HG03354 (cell line): ENCODE results near the gene ZNF132.
A peak's percentile ranks its signal among the peaks of the same experiment; 100 is the strongest.
"Not testable (repeated sequence)": the region's sequence is repeated elsewhere in the genome, so short reads cannot be mapped to it uniquely, and the experiment has no call there.

Source experiments
- ATAC-seq: cut with Tn5 transposase; IDR thresholded peaks from one replicate; pipeline ENCODE4 v1.9.1; 2021; ENCODE audit warnings: mild to moderate bottlenecking; ENCODE audit not compliant: unreplicated experiment, poor library complexity, severe bottlenecking

Gene ZNF132

DNA sequence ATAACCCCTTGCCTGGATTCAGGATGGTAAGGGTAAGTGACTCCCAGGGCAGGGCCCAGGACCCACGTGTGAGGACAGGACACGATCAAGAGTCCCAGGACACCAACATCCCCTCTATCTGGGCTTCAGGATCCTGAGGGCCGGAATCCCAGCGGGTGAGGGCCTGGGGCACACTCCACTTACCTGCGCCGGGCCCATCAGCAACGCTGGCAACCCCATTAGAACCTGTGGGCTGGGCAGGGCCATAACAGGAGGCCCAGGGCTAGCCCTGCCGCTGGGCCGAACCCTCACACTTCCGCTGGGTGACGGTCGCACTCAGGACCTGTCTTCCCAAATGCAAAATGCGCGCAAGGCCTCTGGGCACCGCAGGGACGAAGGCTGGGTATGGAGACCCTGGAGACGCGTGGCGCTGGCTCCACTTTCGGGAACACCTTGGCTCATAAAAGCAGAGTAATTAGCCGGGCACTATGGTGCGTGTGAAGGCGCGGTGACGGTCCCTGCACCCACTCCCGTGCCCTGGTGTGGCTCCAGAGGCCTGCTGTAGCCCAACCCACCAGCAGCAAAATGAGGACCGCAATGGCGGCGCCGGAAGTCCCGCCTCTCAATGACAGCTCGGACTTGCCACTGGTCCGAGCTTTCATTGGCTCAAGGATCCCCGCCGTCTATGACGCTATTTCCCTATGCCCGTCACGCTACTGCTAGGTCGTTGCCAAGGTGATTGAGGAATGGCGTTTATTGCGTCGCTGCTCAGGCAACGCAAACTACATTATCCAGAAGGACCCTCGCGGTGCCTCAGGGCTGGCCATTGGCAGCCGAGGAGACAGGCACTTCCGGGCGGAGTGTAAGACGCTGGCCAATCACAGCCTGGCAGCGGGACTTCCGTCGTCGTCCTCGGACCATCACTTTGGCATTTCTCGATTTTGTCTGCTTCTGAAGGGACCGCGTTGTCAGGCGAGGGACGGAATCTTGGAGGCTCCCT, at the start of gene ZNF132:
Gene ZNF132 (minus strand): TSS at position 578 of the 979 bp plus-strand sequence. CDS start 332 bp downstream, at position 246.
- peak; percentile 97 for ATAC-seq

DNA sequence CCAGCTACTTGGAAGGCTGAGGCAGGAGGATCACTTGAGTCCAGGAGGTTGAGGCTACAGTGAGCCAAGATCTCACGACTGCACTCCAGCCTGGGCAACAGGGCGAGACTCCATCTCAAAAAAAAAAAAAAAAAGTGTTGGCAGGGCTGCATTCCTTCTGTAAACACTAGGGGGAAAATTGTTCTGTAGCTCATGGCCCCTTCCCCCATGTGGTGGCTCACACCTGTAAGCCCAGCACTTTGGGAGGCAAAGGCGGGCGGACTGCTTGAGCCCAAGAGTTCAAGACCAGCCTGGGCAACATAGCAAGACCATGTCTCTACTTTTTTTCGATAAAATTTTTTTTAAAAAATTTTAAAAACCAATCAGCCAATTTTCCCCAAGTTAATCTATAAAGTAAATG, 44.4 kb upstream of the ZNF132 start:
- not testable (repeated sequence) for ATAC-seq

DNA sequence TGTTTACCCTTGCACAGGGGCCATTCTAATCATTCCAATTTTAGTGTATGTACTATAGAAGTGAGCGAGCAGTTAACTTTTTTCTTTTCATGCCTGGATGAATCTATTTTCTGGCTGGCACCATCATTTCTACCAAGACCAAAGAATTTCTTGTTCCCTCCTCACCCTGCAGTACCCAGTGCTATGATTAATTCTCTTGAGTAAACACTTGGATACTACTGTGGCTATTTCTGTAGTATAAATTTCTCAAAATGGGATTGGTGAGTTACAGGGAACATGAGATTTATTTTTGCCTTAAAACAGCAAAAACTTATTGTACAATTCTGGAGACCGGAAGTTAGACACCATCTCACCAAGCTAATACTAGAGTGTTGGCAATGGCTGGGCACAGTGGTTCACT, 43.8 kb upstream of the ZNF132 start:
- no peak for ATAC-seq

DNA sequence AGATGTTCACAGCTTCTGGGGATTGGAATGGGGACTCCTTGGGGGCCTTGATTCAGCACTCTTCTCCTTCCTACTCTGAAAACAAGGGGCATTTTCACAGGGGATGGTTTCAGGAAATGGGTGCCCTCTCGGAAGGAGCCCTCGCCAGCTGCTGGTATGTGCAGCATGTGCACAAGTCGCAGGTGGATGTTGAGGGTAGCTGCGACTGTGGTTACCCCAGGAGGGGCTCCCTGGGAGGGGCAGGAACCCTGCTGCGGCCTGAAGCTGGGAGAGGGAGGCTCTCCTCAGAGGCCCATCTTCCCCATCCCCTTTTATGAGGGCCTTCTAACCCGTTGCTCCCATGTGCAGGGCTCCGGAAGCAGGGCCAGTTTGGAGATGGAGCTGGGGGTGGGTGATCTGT, 42.4 kb upstream of the ZNF132 start:
- no peak for ATAC-seq

DNA sequence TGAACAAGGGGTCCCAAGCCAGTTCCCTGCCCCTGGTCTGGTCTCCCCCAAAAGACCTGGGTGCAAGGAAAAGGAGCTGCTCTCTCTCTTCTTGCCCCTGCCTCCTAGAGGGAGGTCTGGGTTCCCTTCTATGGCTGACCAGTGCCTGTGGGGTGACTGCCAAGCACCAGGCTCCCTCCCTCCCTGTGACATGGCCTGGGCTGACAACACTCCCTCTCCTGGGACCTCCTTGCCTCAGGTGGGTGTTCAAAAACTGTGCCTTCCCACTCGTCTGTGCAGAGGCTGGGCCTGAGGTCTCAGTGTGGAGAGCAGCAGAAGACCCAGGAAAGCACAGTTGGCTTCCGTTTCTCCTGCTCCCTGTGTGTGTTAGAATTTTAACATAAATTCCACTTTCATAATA, 40.9 kb upstream of the ZNF132 start:
- ATAC-seq, result no peak

DNA sequence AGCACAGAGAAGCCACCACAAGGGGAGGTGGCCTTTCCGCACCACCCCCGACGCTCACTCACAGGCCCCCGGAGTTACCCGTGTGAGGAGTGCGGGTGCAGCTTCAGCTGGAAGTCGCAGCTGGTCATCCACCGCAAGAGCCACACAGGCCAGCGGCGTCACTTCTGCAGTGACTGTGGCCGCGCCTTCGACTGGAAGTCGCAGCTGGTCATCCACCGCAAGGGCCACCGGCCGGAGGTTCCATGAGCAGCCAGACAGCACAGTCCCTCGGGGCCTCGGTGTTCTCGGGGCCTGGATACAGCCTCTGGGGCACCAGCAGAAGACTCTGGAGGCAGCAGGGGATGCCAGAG, 40.5 kb upstream of the ZNF132 start:
- no peak for ATAC-seq

DNA sequence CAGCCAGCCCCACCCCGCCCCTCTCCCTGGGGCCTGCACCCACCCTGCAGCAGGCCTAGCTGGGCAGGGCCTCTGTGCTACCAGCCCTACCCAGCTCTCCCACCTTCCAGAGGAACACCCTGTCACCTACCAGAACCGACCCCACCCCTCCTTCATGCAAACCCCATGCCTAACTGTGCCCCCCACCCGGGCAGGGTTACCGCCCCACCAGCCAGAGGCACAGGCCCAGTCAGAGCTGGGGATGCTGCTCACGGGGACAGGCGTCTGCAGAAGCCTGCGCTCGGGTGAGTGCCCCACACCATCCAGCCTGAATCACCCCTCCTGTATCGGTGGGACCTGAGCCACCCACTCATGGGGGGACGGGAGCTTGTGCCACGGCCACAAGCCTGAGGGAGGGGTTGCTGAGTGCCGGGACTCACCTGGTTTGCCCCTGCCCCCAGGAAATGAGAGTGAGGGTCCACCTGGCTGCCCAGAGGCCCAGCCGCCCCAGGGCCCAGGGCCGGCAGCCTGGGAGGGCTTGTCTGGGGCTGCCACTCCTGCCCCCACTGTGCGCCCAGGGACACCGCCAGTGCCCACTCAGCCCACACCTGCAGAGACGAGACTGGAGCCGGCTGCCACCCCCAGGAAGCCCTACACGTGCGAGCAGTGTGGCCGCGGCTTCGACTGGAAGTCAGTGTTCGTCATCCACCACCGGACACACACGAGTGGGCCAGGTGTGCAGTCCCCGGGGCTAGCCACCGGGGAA, 40.0 kb upstream of the ZNF132 start:
- no peak for ATAC-seq

DNA sequence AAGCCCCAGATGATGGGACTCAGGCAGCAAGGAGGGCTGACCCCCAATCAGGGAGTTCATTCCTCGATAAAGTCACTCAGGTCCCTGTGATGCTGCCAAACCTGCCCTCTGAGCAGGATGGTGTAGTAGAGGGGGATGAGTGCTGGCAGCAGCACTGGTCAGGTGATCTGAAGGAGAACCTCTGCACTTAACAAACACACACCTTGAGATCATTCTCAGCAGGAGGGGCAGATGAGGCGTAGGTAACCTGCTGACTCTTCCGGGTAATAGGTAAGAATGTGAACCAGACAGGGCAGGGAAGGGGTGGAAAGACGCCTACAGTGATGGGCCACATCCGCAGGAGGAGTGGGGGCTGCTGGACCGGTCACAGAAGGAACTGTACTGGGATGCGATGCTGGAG, 39.4 kb upstream of the ZNF132 start:
- no peak for ATAC-seq

DNA sequence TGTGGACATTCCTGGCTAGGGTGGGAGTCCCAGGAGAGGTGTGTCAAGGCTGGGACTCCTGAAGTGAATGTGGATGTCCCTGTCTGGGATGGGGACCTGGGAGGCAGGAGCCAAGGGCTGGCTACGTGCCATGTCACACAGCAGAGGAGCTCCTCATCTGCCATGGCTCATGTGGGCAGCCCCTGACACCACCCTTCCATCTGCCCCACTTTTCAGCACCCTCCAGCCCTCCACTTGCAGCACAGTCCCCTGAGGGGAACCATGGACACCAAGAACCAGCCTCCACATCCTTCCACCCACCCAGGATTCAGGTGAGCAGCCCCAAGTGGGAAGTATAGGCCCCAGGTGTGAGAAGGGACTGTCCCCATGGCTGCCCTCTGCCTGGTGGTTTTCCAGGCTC, 37.9 kb upstream of the ZNF132 start:
- ATAC-seq, result no peak

DNA sequence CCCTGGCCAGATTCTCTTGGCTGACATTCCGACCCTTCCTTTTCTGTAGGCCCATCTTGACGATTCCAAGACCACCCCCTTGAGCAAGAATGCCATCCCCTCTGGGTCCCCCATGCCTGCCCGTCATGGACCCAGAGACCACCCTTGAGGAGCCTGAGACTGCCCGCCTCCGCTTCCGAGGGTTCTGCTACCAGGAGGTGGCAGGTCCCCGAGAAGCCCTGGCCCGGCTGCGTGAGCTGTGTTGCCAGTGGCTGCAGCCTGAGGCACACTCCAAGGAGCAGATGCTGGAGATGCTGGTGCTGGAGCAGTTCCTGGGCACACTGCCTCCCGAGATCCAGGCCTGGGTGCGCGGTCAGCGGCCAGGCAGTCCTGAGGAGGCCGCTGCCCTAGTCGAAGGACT, 37.2 kb upstream of the ZNF132 start:
- ATAC-seq, result no peak

DNA sequence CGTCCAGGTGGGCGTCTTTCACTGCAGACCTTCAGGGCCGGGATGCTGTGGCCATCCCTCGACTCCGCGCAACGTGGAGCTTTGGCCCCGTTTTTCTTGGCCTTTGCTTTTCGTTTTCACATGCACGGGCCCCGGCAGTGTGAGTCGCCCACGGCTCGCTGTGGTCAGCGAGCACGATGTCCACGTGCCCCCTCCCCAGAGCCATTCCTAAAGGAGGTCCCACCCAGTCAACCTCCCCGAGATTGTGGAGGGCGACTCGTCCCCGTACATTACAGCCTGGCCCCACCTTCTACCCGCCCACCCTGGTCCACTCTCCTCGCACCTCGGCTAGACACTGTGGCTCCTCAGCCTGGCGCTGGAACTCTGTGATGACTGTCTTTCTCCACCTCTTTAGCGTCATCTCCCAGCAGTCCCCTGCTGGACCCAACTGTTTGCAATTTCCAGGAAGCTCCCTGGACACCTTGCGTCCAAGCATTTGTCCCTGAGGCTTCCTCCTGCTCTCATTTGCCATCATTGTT, 36.6 kb upstream of the ZNF132 start:
- no peak for ATAC-seq

DNA sequence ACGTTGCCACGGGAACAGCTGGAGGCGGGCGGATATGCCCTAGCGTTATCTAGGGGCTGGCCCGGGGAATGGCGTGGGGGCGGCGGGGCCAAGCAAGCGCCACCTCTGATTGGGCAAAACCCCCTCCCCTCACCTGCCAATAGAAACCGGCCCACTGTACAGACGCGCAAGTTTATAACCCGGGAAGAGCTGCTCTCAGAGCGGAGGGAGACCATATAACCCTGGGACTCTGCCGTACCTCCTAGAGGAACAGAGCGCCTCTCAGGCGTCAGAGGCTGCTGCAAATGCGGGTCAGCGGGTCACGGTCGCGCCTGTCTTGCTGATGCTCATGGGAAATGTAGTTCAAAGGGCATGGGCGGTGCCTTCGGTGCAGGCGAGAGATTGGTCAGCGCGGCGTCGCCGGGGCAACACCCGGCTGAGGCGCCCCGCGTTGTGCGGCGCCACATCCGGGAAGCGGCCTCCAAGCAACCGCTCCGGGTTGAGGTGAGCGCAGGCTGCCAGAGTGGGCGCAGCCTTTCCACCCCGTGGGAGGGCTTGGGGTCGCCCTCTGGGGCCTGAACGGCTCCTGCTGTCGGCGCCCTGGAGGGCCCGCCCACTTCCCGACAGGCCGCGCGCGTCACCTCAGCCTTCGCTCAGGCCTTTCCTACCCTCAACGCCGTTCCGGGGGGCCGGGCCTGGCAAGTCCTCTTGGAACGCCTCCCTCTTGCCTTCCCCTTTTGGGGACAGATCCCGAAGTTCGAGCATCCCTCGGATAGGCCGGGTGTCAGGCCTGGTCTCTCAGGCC, 36.0 kb upstream of the ZNF132 start, which contains the start of gene ZNF446:
Gene ZNF446 (plus strand): TSS at position 639 of the 784 bp plus-strand sequence. CDS start 867 bp downstream, outside the sequence.
- ATAC-seq, result peak; percentile 86

DNA sequence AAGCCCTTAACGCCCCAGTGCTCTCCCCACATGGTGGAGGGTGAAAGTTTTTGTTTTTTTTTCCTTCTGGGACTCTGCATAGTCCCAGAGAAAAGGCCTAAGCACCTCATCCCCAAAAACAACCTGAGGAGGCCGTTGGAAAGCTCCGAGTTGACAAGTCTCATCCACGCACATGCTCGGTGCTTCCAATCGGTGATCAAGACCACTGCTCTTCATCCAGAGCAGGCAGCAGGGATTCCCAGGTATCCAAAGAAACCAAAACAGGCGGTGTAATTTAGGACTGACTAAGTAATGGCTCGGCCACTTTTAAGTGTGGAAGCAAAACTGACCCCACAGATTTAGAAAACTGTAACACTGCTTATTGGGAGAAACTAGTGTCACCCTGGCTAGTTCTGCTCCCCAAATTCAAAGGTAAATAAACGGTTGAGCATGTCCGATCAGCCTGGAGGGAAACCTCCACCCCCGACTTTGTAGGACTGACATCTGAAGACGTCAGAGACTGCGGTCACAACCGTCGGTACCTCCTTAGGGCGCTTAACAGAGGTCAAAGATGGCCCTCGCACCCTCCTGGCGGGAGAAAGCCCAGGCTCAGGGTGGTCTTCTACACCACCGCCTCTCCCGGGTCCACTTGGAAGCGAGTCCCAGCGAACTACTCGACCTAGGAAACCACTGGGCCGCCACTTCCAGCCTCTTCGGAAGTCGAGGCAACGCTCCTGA, 35.2 kb upstream of the ZNF132 start:
- ATAC-seq, result peak; percentile 10

DNA sequence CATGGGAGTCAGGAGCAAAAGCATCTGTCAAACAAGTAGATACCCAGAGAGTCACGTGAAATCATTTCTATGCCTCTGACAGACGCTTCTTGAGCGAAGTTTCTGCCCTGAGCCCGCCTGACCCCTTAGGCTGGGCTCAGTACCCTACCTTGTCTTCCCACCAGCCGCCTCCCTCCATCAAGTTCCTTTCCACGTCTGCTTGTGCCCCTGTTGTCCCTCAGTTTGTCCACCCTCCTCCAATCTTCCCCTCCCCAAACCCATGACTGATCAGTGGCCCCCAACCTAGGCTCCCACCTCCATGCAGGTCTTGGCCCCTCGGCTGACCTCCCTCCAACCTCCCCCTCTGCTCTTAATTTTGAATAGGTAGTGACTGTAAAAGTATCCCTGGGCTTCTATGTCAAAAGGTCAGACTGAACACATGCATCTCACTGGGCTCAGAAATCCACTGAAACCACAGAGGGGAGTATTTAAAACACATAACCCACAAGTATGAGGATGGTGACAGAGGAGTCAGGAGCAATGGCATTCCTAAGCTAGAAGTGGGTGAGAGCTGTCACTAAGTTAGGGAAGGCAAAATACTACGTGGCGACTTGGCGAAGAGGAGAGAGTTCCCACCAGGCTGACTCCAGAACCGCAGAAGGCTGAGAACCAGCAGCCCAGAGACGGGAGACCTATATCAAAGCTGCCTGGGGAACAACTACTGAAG, 34.5 kb upstream of the ZNF132 start:
- ATAC-seq, result no peak

DNA sequence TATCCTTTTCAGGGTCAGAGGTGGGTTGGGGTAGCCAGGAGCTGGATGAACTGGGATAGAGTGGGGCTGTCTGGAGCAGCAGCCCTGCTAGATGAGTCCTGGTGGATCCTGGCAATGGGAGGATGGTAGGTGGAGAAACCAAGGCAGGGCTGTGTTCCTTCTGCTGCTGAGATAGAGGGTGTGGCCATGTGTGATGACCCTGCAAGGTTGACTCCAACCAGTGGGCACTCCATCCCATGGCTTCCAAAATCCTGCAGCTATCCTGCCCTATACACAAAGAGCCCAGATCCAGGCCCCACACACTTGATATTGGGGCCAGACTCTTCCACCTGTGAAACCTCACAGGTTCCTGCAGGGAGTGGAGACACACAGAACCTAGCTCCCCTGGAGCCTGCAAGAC, 33.8 kb upstream of the ZNF132 start:
- ATAC-seq, result no peak

DNA sequence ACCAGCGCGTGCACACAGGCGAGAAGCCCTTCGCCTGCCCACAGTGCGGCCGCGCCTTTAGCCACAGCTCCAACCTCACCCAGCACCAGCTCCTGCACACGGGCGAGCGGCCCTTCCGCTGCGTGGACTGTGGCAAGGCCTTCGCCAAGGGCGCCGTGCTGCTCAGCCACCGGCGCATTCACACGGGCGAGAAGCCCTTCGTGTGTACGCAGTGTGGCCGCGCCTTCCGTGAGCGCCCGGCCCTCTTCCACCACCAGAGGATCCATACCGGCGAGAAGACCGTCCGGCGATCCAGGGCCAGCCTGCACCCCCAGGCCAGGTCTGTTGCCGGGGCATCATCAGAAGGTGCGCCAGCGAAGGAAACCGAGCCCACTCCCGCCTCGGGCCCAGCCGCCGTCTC, 31.8 kb upstream of the ZNF132 start:
- ATAC-seq, result no peak

DNA sequence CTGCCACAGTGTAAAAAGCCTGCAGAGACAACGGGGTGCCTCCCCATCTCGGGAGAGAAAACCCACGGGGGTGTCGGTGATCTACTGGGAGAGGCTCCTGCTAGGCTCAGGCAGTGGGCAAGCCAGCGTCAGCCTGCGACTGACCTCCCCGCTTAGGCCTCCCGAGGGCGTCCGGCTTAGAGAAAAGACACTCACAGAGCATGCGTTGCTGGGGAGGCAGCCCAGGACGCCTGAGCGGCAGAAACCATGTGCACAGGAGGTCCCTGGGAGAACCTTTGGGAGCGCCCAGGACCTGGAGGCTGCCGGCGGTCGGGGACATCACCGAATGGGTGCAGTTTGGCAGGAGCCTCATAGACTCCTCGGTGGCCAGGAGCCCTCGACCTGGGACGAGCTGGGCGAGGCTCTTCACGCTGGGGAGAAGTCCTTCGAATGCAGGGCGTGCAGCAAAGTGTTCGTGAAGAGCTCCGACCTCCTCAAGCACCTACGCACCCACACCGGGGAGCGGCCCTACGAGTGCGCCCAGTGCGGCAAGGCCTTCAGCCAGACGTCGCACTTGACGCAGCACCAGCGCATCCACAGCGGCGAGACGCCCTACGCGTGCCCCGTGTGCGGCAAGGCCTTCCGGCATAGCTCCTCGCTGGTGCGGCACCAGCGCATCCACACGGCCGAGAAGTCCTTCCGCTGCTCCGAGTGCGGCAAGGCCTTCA, 31.0 kb upstream of the ZNF132 start:
- ATAC-seq, result not testable (repeated sequence)
